Peyer's patch (tissue), 4 donors: Measurements from ENCODE around the gene PERCC1.
"Not testable (repeated sequence)": the region's sequence is repeated elsewhere in the genome, so short reads cannot be mapped to it uniquely, and the experiment has no call there.

Experiments
- POLR2A ChIP-seq, 2 donors: fragments of 450-650 bp; IDR thresholded peaks; one replicate each; pipeline ENCODE4 v1.5.1; 2017; ENCODE audit warnings: antibody characterized with exemption in 2 of 2, mild to moderate bottlenecking in 2 of 2, moderate library complexity in 2 of 2
- TF ChIP-seq, protein P1 (sequence below), 6 experiments: fragments of 450-650 bp in 4 of 6; fragments of 200-600 bp in 2 of 6; sonication (generic) in 1 of 6; IDR thresholded peaks; one replicate each; pipeline ENCODE4 v1.5.1; 2017 to 2019; ENCODE audit warnings: antibody characterized with exemption in 6 of 6, mild to moderate bottlenecking in 3 of 6, moderate library complexity in 1 of 6

DNA sequence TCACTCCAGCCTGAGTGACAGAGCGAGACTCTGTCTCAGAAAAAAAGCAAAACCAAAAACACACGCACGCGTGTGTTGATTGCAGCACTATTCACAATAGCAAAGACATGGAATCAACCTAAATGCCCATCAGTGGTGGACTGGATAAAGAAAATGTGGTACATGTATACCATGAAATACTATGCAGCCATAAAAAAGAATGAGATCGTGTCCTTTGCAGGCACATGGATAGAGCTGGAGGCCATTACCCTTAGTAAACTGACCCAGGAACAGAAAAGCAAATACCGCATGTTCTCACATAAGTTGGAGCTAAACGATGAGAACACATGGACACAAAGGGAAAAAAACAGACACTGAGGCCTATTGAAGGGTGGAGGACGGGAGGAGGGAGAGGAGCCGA is 48.1 kb downstream of the PERCC1 start:
- TF ChIP-seq, protein P1, sequence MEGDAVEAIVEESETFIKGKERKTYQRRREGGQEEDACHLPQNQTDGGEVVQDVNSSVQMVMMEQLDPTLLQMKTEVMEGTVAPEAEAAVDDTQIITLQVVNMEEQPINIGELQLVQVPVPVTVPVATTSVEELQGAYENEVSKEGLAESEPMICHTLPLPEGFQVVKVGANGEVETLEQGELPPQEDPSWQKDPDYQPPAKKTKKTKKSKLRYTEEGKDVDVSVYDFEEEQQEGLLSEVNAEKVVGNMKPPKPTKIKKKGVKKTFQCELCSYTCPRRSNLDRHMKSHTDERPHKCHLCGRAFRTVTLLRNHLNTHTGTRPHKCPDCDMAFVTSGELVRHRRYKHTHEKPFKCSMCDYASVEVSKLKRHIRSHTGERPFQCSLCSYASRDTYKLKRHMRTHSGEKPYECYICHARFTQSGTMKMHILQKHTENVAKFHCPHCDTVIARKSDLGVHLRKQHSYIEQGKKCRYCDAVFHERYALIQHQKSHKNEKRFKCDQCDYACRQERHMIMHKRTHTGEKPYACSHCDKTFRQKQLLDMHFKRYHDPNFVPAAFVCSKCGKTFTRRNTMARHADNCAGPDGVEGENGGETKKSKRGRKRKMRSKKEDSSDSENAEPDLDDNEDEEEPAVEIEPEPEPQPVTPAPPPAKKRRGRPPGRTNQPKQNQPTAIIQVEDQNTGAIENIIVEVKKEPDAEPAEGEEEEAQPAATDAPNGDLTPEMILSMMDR (IDR thresholded peaks at IDR 0.05): not testable (repeated sequence)
- not testable (repeated sequence) for TF ChIP-seq POLR2A (IDR thresholded peaks at IDR 0.05)
